Parathyroid adenoma (tissue), 2 donors: ENCODE data around the gene CRACR2A.

Source experiments
- H2AFZ ChIP-seq: fragments of 300-600 bp; sonication (generic); one replicate; pipeline ENCODE4 v1.7.0; 2017; ENCODE audit warnings: antibody characterized with exemption, mild to moderate bottlenecking
- H3K27ac ChIP-seq: fragments of 300-600 bp; sonication (generic); one replicate; pipeline ENCODE4 v1.7.0; 2017
- H3K27me3 ChIP-seq: fragments of 300-600 bp; sonication (generic); one replicate; pipeline ENCODE4 v1.7.0; 2017; ENCODE audit warnings: low read length; ENCODE audit not compliant: control insufficient read depth, insufficient read depth
- H3K36me3 ChIP-seq: fragments of 300-600 bp; sonication (generic); one replicate; pipeline ENCODE4 v1.7.0; 2017; ENCODE audit warnings: low read length; ENCODE audit not compliant: control insufficient read depth, insufficient read depth
- H3K4me1 ChIP-seq: fragments of 300-600 bp; sonication (generic); one replicate; pipeline ENCODE4 v1.7.0; 2017; ENCODE audit warnings: control low read depth
- H3K4me2 ChIP-seq: fragments of 300-600 bp; sonication (generic); one replicate; pipeline ENCODE4 v1.7.0; 2017; ENCODE audit warnings: low read length
- H3K4me3 ChIP-seq: fragments of 300-600 bp; sonication (generic); one replicate; pipeline ENCODE4 v1.7.0; 2017; ENCODE audit warnings: low read depth, low read length
- H3K79me2 ChIP-seq: fragments of 300-600 bp; sonication (generic); one replicate; pipeline ENCODE4 v1.7.0; 2017; ENCODE audit warnings: control low read depth
- H3K9ac ChIP-seq: fragments of 300-600 bp; sonication (generic); one replicate; pipeline ENCODE4 v1.7.0; 2017; ENCODE audit warnings: mild to moderate bottlenecking
- H3K9me3 ChIP-seq: fragments of 300-600 bp; sonication (generic); one replicate; pipeline ENCODE4 v1.7.0; 2017; ENCODE audit warnings: low read length; ENCODE audit not compliant: control insufficient read depth
- CTCF ChIP-seq: fragments of 300-600 bp; sonication (generic); IDR thresholded peaks from one replicate; pipeline ENCODE4 v1.7.0; 2017; ENCODE audit warnings: antibody characterized with exemption, mild to moderate bottlenecking
- donor health status: primary hyperparathyroidism.

Gene CRACR2A

DNA sequence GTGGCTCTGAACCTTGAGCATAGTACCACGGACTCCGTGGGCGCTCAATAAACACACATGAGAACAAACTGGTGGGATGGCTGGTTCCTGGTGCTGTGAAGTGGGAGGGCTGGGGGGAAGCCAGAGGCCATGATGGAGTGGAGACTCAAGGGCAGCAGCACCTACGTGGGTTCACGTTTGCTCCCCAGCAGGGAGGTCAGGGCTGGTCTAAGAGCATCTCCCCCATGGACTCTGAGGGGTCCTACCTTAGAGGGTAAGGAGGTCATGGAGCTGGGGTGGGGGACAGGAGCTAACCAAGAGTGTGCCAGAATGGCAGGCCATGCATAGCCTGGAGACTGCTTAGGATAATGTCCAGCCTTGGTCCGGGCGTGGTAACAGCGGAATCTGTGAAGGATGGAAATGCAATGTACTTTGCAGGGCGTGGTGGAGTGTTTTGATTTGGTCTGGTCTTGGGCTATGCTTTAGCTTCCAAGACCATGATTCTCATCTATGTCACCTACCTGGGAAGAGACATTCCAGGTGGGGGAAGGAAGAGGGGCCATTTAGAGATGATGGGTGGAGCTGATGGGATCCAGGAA lies 158.9 kb downstream of the CRACR2A start:
- Histone ChIP-seq H3K9me3 (no peaks in the 10 kb centered on the region), H2AFZ (no peak overlapping the region), H3K36me3 (no peaks in the 10 kb centered on the region), H3K4me1 (no peaks in the 10 kb centered on the region), H3K9ac (no peak overlapping the region), H3K27ac (no peak overlapping the region), H3K27me3 (no peaks in the 10 kb centered on the region), H3K4me3 (no peak overlapping the region), H3K79me2 (no peaks in the 10 kb centered on the region), H3K4me2 (no peak overlapping the region)
- no peak for TF ChIP-seq CTCF

- Histone ChIP-seq H3K79me2 (no peaks in the 10 kb centered on the region), H3K27ac (no peak overlapping the region), H3K4me1 (no peaks in the 10 kb centered on the region), H3K27me3 (no peaks in the 10 kb centered on the region), H3K9ac (no peak overlapping the region), H3K4me3 (no peak overlapping the region), H3K9me3 (no peaks in the 10 kb centered on the region), H2AFZ (no peak overlapping the region), H3K4me2 (no peak overlapping the region), H3K36me3 (no peaks in the 10 kb centered on the region)
- no peak for TF ChIP-seq CTCF
Measured at GRCh38 chr12:3592856-3593625, 159.9 kb downstream of the CRACR2A start.

GRCh38 chr12:3589745-3590144 lies 163.2 kb downstream of the CRACR2A start:
- H3K9me3 ChIP-seq = no peaks in the 10 kb centered on the region
- no peak overlapping the region for H3K4me2 ChIP-seq
- TF ChIP-seq CTCF = no peak
- no peak overlapping the region for H2AFZ ChIP-seq
- H3K9ac ChIP-seq = no peak overlapping the region
- no peak overlapping the region for H3K4me3 ChIP-seq
- H3K27ac ChIP-seq = no peak overlapping the region
- no peaks in the 10 kb centered on the region for H3K36me3 ChIP-seq
- no peaks in the 10 kb centered on the region for H3K27me3 ChIP-seq
- H3K79me2 ChIP-seq = no peaks in the 10 kb centered on the region
- H3K4me1 ChIP-seq = no peaks in the 10 kb centered on the region

DNA sequence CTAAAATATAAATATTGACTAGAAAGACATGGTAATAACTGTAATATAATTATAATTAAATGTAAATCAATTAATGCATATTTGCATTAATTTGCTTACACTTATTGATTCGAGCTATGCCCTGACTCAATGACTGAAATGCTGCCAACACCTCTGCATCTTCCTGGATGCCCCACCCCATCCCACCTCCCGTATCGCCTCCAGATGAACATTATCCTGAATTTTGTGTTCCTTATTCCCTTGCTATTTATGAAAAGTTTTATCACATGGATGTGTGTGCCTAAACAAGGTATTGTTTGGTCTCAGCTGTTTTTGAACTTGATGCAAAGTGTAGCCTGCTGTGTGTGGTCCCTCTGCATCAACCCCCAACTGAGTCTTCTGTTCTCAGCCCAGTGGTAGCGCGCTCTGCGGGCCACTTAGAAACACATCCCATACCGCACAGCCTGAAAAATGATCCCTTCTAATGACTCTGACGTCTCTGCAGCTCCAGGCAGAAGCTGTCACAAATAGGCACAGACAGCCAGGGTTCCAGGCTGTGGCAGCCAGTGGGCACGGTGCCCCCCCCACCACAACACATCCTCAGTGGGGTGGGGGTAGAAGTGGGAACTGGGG lies 165.4 kb downstream of the CRACR2A start:
- Histone ChIP-seq H3K36me3 (no peaks in the 10 kb centered on the region), H3K4me2 (no peak overlapping the region), H3K79me2 (no peaks in the 10 kb centered on the region), H3K4me3 (no peak overlapping the region), H3K9ac (no peak overlapping the region), H3K4me1 (no peaks in the 10 kb centered on the region), H3K27ac (no peak overlapping the region), H3K27me3 (no peaks in the 10 kb centered on the region), H3K9me3 (no peaks in the 10 kb centered on the region), H2AFZ (no peak overlapping the region)
- no peak for TF ChIP-seq CTCF
